GM12874 (cell line): ENCODE data around the gene PRRC2C.

ENCODE experiments used
- TF ChIP-seq, protein P1 (sequence below): IDR thresholded peaks from 2 replicates; pipeline ENCODE4 v1.5.1; 2011; ENCODE audit warnings: low read depth, mild to moderate bottlenecking, control low read depth, low read length, moderate library complexity; ENCODE audit not compliant: insufficient read depth

Gene PRRC2C

DNA sequence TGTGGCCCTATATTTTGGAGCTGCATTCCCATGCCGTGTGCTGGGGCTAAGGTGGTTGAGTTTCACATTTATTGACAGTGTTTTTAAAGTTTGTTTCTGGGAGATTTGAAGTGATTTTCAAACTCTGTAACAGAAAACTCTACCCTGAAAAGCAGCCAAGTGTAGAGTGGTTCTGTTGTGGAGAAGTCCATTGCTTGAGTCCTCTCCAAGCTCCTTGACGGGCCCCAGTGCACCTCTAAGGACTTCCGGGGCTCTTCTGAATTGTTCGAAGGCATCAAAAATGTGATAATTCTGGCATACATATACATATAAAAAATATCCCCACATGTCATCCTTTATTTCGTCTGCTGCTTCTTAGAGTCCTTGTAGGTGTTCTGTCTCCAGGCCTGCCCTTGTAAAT is 141.7 kb downstream of the PRRC2C start:
- TF ChIP-seq, protein P1, sequence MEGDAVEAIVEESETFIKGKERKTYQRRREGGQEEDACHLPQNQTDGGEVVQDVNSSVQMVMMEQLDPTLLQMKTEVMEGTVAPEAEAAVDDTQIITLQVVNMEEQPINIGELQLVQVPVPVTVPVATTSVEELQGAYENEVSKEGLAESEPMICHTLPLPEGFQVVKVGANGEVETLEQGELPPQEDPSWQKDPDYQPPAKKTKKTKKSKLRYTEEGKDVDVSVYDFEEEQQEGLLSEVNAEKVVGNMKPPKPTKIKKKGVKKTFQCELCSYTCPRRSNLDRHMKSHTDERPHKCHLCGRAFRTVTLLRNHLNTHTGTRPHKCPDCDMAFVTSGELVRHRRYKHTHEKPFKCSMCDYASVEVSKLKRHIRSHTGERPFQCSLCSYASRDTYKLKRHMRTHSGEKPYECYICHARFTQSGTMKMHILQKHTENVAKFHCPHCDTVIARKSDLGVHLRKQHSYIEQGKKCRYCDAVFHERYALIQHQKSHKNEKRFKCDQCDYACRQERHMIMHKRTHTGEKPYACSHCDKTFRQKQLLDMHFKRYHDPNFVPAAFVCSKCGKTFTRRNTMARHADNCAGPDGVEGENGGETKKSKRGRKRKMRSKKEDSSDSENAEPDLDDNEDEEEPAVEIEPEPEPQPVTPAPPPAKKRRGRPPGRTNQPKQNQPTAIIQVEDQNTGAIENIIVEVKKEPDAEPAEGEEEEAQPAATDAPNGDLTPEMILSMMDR, result no peak

GRCh38 chr1:171628225-171628624 is 142.9 kb downstream of the PRRC2C start:
- TF ChIP-seq, protein P1, result no peak

- TF ChIP-seq, protein P1, result no peak
Measured at GRCh38 chr1:171635661-171636060, 150.3 kb downstream of the PRRC2C start.

- TF ChIP-seq, protein P1, result no peak
Measured at GRCh38 chr1:171636141-171636540, 150.8 kb downstream of the PRRC2C start.

- TF ChIP-seq, protein P1, result no peak
Measured at GRCh38 chr1:171637928-171638576, 152.7 kb downstream of the PRRC2C start.

DNA sequence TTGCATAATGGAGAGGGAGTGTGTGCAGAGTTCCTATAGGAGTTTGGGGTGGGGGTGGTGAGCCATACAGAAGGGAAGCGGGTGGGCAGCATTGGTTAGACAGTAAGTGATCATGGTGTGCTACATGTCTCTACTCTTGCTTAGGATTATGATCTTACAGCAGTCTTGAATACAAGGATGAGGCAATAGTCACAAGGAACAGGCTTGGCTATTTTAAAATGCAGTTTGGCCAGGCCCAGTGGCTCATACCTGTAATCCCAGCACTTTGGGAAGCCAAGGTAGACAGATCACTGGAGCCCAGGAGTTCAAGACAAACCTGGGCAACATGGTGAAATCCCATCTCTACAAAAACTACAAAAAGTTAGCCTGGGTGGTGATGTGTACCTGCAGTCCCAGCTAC is 154.9 kb downstream of the PRRC2C start:
- TF ChIP-seq, protein P1, result no peak

DNA sequence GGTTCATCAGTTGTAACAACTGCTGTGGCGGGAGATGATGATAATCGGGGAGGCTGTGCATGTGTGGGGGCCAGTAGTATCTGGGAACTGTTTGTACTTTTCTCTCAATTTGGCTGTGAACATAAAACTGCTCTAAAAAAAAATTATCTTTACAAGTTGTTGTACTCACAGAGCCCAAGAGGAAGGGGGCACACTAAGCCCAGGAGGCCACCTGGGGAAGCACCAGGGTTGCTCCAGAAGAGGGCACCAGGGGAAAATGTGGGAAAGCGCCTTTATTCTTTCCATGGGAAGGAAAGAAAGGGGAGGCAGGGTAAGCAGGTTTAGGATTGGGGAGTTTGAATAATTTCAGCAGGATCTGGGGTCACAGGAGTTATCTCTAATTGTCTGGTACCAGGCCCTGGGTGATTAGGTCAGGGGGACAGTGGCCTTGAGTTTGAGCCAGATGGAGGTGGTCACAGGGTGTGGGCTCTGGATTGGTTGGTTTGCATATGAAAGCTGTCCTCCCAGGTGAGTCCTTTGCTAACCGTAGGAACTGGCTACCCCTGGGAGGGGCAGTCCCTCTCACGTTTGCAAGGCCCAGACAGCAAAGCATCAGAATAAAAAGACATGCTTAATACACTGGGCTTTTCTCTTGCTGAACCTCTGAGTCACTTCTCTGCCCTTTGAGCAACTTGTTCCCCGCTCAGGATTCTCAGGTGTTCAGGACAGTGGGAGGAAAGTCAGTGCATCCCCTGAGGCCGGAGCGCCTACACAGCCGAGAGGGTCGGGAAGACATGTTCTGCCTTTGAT is 155.9 kb downstream of the PRRC2C start:
- TF ChIP-seq, protein P1, result no peak
